ENCODE results near the gene HK3. TPM values are rescaled to one million over a fixed set of nuclear protein-coding genes. Genes with fewer than 3 reads are reported as not detected.

The HK3 gene
- total and polyA plus RNA-seq, 2 of the 8 experiments (the other 6 are each of a cell fraction or from before 2014, with no cell fraction given), result not detected

- H2AFZ ChIP-seq (ENCODE audit: low read length), result no peak overlapping the region
- peaks cover 9% of the 10 kb centered on the region; the same call in 1 of the 2 replicates for H3K23me2 ChIP-seq (ENCODE audit: low read depth, low read length)
- no peak overlapping the region for H2BK5ac ChIP-seq (ENCODE audit: low read depth, low read length)
- H3K18ac ChIP-seq (ENCODE audit: extremely low read depth, low read length), result no peak overlapping the region
- H3K23ac ChIP-seq (ENCODE audit: insufficient read length), result no peak overlapping the region
- H2BK15ac ChIP-seq (ENCODE audit: low read length), result 0 out of 2 replicates have a peak overlapping the region, but pooled peaks have one; percentile 25
- peak overlapping the region; percentile 65 for H4K91ac ChIP-seq (replicated peaks; ENCODE audit: insufficient read length, low read length)
- H4K5ac ChIP-seq (ENCODE audit: insufficient read length, low read depth, low read length), result no peak overlapping the region
- peaks cover 0 to 12% of the 10 kb centered on the region in 2 experiments for H4K20me1 ChIP-seq (replicated peaks in 1 of 2; ENCODE audit: control insufficient read depth in 1 of 2, insufficient read depth in 2 of 2, low read length in 2 of 2)
- no peak overlapping the region for H2BK12ac ChIP-seq (ENCODE audit: low read depth, low read length)
- H3K14ac ChIP-seq (ENCODE audit: insufficient read length), result no peak overlapping the region
- WGBS, 2 experiments (ENCODE audit: extremely low coverage in 1 of 2, insufficient coverage in 1 of 2, insufficient read length in 1 of 2, insufficient replicate concordance in 2 of 2, low coverage in 1 of 2, low lambda C conversion rate in 2 of 2, missing lambda C conversion rate in 1 of 2), result 85% methylated on average over 6 of the region's 9 CpGs; no CpG with 5 or more reads in 1 of the 2 experiments
- H3K4ac ChIP-seq (replicated peaks; ENCODE audit: insufficient read length, low read depth, low read length), result no peak overlapping the region
- no peak overlapping the region for H3K27ac ChIP-seq (ENCODE audit: low read depth, low read length)
- DNase-seq (ENCODE audit: low read depth in 1 of 2, low spot score in 2 of 2), result no peak
- H2BK20ac ChIP-seq (ENCODE audit: low read length), result no peak overlapping the region
- H3K56ac ChIP-seq (replicated peaks; ENCODE audit: insufficient read length, low read depth, low read length), result no peak overlapping the region
- H3K4me1 ChIP-seq (replicated peaks in 1 of 4; ENCODE audit: control insufficient read depth in 3 of 4, insufficient read depth in 4 of 4, low read length in 3 of 4), result peaks cover 0 to 2% (median 0%) of the 10 kb centered on the region in 4 experiments; a peak in 2 of 7 replicates
- H2BK120ac ChIP-seq (replicated peaks; ENCODE audit: low read depth, low read length), result no peak overlapping the region
- no peaks in the 10 kb centered on the region; a peak in 1 of 7 replicates for H3K27me3 ChIP-seq (replicated peaks in 1 of 4; ENCODE audit: control insufficient read depth in 3 of 4, extremely low read depth in 1 of 4, insufficient read depth in 3 of 4, low read length in 3 of 4)
- POLR2A ChIA-PET (ENCODE audit: partially characterized antibody), result no interaction called here
- no peak overlapping the region for H2AK5ac ChIP-seq (ENCODE audit: low read depth, low read length)
- H3K9ac ChIP-seq (replicated peaks in 1 of 4; ENCODE audit: extremely low read depth in 1 of 4, low read depth in 3 of 4, low read length in 3 of 4), result no peak overlapping the region
- H3K79me1 ChIP-seq (ENCODE audit: low read depth, low read length), result peaks cover 2% of the 10 kb centered on the region
- no peaks in the 10 kb centered on the region for H3K9me3 ChIP-seq (ENCODE audit: insufficient read depth in 2 of 2, low read depth in 1 of 2, low read length in 1 of 2)
- H3K4me2 ChIP-seq (ENCODE audit: insufficient read depth in 1 of 2, low read depth in 2 of 2, low read length in 2 of 2), result no peak overlapping the region
- no peaks in the 10 kb centered on the region for H3K36me3 ChIP-seq (ENCODE audit: control insufficient read depth in 2 of 4, insufficient read depth in 4 of 4, low read length in 3 of 4)
- no peak overlapping the region for H3K4me3 ChIP-seq (ENCODE audit: extremely low read depth in 1 of 4, insufficient read depth in 2 of 4, low read depth in 3 of 4, low read length in 4 of 4)
- H3K79me2 ChIP-seq (ENCODE audit: control insufficient read depth in 1 of 2, insufficient read depth in 2 of 2, low read length in 2 of 2), result no peaks in the 10 kb centered on the region
- FAIRE-seq, result no peak
- no peak overlapping the region for H4K8ac ChIP-seq (ENCODE audit: extremely low read depth, insufficient read depth, low read length)
- CTCF ChIA-PET (ENCODE audit: partially characterized antibody), result interaction anchor here (0.8 to 2.7 kb wide), 2 partner anchors 131 to 170 kb away, joined by 3 to 8 read pairs; no protein-coding TSS in a partner anchor
- no peak for TF ChIP-seq KDM1A (IDR thresholded peaks at IDR 0.05; ENCODE audit: borderline replicate concordance, low read length)
- no peak for TF ChIP-seq GABPA (IDR thresholded peaks at IDR 0.05; ENCODE audit: borderline replicate concordance, insufficient read depth, low read length)
- no peak for TF ChIP-seq RAD21 (IDR thresholded peaks at IDR 0.05 in 1 of 2, conservative IDR thresholded peaks at IDR 0.05 in 1 of 2; ENCODE audit: low read depth in 2 of 2, low read length in 2 of 2)
- no peak for TF ChIP-seq SIN3A (conservative IDR thresholded peaks at IDR 0.05 in 1 of 2, IDR thresholded peaks at IDR 0.05 in 1 of 2; ENCODE audit: low read depth in 1 of 2, low read length in 2 of 2)
- no peak for TF ChIP-seq GTF2F1 (IDR thresholded peaks at IDR 0.05; ENCODE audit: borderline replicate concordance, low read depth, low read length)
- TF ChIP-seq ZNF274 (IDR thresholded peaks at IDR 0.05; ENCODE audit: borderline replicate concordance, extremely low read depth, low read length), result no peak
- no peak for TF ChIP-seq KDM4A (IDR thresholded peaks at IDR 0.05; ENCODE audit: low read depth, low read length, severe bottlenecking)
- no peak for TF ChIP-seq HDAC2 (IDR thresholded peaks at IDR 0.05; ENCODE audit: borderline replicate concordance in 1 of 2, low read depth in 2 of 2, low read length in 2 of 2)
- no peak for TF ChIP-seq TBP (IDR thresholded peaks at IDR 0.05; ENCODE audit: low read depth, low read length)
- TF ChIP-seq, protein P1, sequence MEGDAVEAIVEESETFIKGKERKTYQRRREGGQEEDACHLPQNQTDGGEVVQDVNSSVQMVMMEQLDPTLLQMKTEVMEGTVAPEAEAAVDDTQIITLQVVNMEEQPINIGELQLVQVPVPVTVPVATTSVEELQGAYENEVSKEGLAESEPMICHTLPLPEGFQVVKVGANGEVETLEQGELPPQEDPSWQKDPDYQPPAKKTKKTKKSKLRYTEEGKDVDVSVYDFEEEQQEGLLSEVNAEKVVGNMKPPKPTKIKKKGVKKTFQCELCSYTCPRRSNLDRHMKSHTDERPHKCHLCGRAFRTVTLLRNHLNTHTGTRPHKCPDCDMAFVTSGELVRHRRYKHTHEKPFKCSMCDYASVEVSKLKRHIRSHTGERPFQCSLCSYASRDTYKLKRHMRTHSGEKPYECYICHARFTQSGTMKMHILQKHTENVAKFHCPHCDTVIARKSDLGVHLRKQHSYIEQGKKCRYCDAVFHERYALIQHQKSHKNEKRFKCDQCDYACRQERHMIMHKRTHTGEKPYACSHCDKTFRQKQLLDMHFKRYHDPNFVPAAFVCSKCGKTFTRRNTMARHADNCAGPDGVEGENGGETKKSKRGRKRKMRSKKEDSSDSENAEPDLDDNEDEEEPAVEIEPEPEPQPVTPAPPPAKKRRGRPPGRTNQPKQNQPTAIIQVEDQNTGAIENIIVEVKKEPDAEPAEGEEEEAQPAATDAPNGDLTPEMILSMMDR (IDR thresholded peaks at IDR 0.05; ENCODE audit: control extremely low read depth in 1 of 3, insufficient read depth in 1 of 3, low read depth in 1 of 3, low read length in 3 of 3), result no peak
These were observed 68.1 kb downstream of the HK3 start for GRCh38 chr5:176830995-176831423.

Data from H1 (cell line).